ENCODE results near the gene GPR37L1. TPM values are rescaled to one million over a fixed set of nuclear protein-coding genes. Genes with fewer than 3 reads are reported as not detected.

GPR37L1 gene
- total and polyA plus RNA-seq, 2 of the 4 experiments (the other 2 are of a cell fraction), result 0.02 TPM; not detected in 1

DNA sequence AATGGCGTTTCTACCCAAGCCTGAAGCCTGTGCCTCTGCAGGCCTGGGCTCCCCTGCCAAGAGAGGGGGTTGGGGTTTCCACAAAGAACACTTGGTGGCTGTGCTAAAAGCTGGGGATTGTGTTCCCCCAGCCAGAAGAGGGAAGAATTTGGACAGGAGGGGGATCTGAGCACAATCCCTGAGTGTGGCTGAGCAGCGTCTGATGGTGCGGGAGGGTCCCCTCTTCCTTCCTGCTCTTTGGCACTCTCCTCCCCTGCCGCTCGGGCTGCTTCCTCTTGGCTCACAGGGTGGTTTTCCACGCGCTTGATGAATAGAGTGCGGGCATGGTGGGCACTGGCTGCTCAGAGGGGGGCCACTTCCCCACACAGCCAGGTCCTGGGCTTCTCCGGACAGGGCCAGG is 3.7 kb downstream of the GPR37L1 start:
- Histone ChIP-seq H4K5ac (ENCODE audit: low read depth, low read length) (no peak overlapping the region), H2BK20ac (ENCODE audit: low read depth, low read length) (no peak overlapping the region), H2AK9ac (replicated peaks; ENCODE audit: low read depth, low read length, poor library complexity) (no peak overlapping the region), H3K18ac (ENCODE audit: low read depth, low read length) (no peak overlapping the region), H3K4me2 (ENCODE audit: low read depth, low read length) (no peak overlapping the region), H3K56ac (ENCODE audit: extremely low read depth, insufficient read depth, low read length) (no peak overlapping the region), H3K4me3 (ENCODE audit: insufficient read depth, low read depth, low read length) (no peak overlapping the region), H3K36me3 (ENCODE audit: control insufficient read depth, insufficient read depth, low read length) (no peaks in the 10 kb centered on the region), H3K9me3 (ENCODE audit: control insufficient read depth, insufficient read depth, low read length) (no peaks in the 10 kb centered on the region), H3K14ac (replicated peaks; ENCODE audit: low read depth, low read length) (no peak overlapping the region), H3K79me1 (ENCODE audit: low read depth in 1 of 2, low read length in 2 of 2) (no peaks in the 10 kb centered on the region; a peak in 1 of 4 replicates), H3K4ac (ENCODE audit: low read depth, low read length) (no peak overlapping the region), H3K23ac (ENCODE audit: low read depth, low read length) (no peak overlapping the region), H3K27me3 (ENCODE audit: control insufficient read depth, insufficient read depth, low read length) (peaks cover 24% of the 10 kb centered on the region), H4K8ac (ENCODE audit: low read depth in 2 of 2, low read length in 2 of 2) (no peak overlapping the region), H2BK5ac (ENCODE audit: low read depth, low read length, poor library complexity, severe bottlenecking) (no peak overlapping the region), H4K91ac (ENCODE audit: insufficient read depth, low read depth, low read length) (no peak overlapping the region), H2AK5ac (ENCODE audit: low read depth, low read length) (no peak overlapping the region), H3K27ac (ENCODE audit: insufficient read depth, low read length) (no peak overlapping the region), H3K9me1 (ENCODE audit: insufficient read depth, low read length) (no peaks in the 10 kb centered on the region), H3K4me1 (ENCODE audit: control insufficient read depth, insufficient read depth, low read length) (no peaks in the 10 kb centered on the region), H3K9ac (ENCODE audit: low read depth, low read length) (no peak overlapping the region), H2AFZ (replicated peaks; ENCODE audit: low read length, poor library complexity) (peak overlapping the region; percentile 21), H2BK15ac (ENCODE audit: low read depth, low read length) (no peak overlapping the region), H4K20me1 (ENCODE audit: insufficient read depth, low read length) (no peaks in the 10 kb centered on the region), H2BK120ac (ENCODE audit: low read depth, low read length) (no peak overlapping the region)
- in situ Hi-C loops (cut with MboI; ENCODE audit: low sequenced_read_pairs) (loop anchor here (10.0 to 25.0 kb wide), 2 partner anchors 232 to 589 kb away; partner anchors contain the start of gene NAV1), dilution Hi-C loops (cut with HindIII; ENCODE audit: low sequenced_read_pairs, unreplicated experiment) (no loop called here), intact Hi-C loops (cut with micrococcal nuclease) (no loop called here)
- 0% methylated on average over 1 of the region's 9 CpGs; no CpG with 5 or more reads in 1 of the 2 experiments for WGBS, 2 experiments (ENCODE audit: extremely low coverage in 2 of 2, insufficient read length in 1 of 2)
- no TSS peak for BruUV-seq (replicated peaks)
- DNase-seq (no peak), ATAC-seq (ENCODE audit: low read depth) (no peak)
- ChIA-PET POLR2A (ENCODE audit: unreplicated experiment) (no interaction called here), CTCF (interaction anchor here (0.7 kb wide), 2 partner anchors 121 to 1685 kb away, joined by 5 read pairs; no protein-coding TSS in a partner anchor)
- TF ChIP-seq RCOR1 (IDR thresholded peaks at IDR 0.05; ENCODE audit: insufficient replicate concordance, low read length) (no peak), CHD1 (IDR thresholded peaks at IDR 0.05; ENCODE audit: low read depth, low read length) (no peak), SMC3 (IDR thresholded peaks at IDR 0.05; ENCODE audit: low read depth, low read length) (no peak)
- TF ChIP-seq, protein P1, sequence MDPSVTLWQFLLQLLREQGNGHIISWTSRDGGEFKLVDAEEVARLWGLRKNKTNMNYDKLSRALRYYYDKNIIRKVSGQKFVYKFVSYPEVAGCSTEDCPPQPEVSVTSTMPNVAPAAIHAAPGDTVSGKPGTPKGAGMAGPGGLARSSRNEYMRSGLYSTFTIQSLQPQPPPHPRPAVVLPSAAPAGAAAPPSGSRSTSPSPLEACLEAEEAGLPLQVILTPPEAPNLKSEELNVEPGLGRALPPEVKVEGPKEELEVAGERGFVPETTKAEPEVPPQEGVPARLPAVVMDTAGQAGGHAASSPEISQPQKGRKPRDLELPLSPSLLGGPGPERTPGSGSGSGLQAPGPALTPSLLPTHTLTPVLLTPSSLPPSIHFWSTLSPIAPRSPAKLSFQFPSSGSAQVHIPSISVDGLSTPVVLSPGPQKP (IDR thresholded peaks at IDR 0.05; ENCODE audit: borderline replicate concordance, low read depth, low read length), result no peak
- TF ChIP-seq, protein P2, sequence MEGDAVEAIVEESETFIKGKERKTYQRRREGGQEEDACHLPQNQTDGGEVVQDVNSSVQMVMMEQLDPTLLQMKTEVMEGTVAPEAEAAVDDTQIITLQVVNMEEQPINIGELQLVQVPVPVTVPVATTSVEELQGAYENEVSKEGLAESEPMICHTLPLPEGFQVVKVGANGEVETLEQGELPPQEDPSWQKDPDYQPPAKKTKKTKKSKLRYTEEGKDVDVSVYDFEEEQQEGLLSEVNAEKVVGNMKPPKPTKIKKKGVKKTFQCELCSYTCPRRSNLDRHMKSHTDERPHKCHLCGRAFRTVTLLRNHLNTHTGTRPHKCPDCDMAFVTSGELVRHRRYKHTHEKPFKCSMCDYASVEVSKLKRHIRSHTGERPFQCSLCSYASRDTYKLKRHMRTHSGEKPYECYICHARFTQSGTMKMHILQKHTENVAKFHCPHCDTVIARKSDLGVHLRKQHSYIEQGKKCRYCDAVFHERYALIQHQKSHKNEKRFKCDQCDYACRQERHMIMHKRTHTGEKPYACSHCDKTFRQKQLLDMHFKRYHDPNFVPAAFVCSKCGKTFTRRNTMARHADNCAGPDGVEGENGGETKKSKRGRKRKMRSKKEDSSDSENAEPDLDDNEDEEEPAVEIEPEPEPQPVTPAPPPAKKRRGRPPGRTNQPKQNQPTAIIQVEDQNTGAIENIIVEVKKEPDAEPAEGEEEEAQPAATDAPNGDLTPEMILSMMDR (conservative IDR thresholded peaks at IDR 0.05; ENCODE audit: low read depth, low read length), result no peak
- TF ChIP-seq, protein P3, sequence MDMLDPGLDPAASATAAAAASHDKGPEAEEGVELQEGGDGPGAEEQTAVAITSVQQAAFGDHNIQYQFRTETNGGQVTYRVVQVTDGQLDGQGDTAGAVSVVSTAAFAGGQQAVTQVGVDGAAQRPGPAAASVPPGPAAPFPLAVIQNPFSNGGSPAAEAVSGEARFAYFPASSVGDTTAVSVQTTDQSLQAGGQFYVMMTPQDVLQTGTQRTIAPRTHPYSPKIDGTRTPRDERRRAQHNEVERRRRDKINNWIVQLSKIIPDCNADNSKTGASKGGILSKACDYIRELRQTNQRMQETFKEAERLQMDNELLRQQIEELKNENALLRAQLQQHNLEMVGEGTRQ (IDR thresholded peaks at IDR 0.05; ENCODE audit: low read depth, low read length), result no peak

Measured in IMR-90 (cell line).